GM19468 (cell line): ENCODE measurements around the gene DCAF10.
A peak's percentile ranks its signal among the peaks of the same experiment; 100 is the strongest.
"Not testable (repeated sequence)": the region's sequence is repeated elsewhere in the genome, so short reads cannot be mapped to it uniquely, and the experiment has no call there.

Source experiments
- ATAC-seq: cut with Tn5 transposase; IDR thresholded peaks from one replicate; pipeline ENCODE4 v1.9.1; 2021; ENCODE audit warnings: mild to moderate bottlenecking, moderate library complexity, moderate number of reproducible peaks; ENCODE audit not compliant: unreplicated experiment; ENCODE audit errors: extremely low read depth

The DCAF10 gene

DNA sequence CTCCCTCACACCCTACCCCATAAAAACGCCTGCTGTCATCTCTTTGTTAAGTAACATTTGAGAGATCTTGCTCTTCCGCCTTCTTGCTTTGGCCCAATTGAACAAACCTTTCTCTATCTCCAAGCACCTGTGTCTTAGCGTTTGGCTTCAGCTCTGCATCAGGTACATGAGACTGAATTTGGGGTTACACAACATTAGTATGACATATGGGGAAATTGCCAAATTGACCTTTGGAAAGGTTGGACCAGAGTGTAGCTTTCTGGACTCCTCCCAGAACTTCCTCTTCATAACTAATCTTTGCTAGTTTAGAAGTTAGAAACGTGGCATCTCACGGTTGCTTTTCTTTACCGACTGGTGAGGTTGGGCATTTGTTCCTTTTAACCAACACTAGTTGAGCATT lies 12.3 kb upstream of the DCAF10 start:
- ATAC-seq, result no peak

DNA sequence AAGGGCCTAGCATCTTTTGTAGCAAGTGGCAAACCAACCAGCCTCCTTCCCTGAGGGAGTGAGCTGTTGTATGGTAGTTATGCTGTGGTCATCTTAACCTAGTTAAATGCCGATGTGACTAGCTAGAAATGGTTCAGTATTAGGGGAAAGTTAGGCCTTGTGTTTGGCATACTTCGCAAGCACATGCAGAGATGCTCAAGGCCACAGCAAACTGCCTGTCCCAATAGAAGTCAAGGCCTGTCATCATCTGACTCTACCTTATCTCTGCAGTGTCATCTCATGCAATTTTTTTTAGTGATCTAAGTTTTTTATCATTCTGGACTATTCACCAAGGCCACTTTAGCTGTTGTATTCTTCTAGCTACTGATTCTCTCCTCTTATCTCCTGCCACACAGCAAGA lies 10.5 kb upstream of the DCAF10 start:
- no peak for ATAC-seq

DNA sequence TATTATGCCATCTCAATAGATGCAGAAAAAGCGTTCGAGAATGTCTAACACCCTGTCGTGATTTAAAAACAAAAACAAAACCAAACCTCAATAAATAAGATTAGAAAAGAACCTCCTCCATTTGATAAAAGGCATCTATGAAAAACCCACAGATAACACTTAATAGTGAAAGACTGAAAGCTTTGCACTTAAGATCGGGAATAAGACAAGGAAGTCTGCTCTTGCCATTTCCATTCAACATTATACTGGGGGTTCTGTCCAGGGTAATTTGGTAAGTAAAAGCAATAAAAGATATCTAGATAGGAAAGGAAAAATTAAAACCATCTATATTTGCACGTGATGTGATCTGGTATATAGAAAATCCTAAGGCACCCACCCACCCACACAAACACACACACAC lies 8.5 kb upstream of the DCAF10 start:
- ATAC-seq, result no peak

DNA sequence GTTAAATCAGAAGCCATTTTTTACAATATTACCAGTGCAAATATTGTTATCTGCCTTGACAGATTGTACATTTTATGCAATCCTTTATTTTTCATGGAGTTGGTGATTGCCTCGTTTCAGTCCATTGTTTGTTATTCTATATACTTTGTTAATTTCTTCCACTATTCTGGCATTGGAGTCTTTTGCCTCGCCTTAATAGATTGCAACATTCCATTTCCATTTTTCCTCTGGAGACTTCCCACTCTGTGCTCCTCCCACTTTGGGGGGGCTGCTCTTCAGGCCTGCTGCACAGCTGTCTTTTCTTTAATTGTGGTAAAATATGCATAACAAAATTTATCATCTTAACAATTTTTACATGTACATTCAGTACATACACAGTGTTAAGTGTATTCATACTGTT lies 4.4 kb upstream of the DCAF10 start:
- no peak for ATAC-seq

DNA sequence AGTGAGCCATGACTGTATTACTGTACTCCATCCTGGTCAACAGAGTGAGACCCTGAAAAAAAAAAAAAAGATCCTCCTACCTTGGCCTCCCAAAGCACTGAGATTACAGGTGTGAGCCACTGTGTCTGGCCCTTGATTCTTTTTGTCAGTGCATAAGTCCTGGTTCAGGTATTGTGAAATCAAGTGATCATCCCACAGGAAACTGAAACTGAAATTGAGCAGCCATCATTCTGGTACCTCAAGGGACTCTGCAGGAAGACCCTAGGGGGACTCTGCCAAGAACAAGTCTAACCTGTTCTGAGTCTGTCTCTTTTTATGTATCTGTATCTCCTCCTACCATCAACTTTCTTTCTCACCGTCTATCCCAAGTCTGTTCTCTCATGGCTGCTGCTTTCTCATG lies 1.9 kb upstream of the DCAF10 start:
- no peak for ATAC-seq

DNA sequence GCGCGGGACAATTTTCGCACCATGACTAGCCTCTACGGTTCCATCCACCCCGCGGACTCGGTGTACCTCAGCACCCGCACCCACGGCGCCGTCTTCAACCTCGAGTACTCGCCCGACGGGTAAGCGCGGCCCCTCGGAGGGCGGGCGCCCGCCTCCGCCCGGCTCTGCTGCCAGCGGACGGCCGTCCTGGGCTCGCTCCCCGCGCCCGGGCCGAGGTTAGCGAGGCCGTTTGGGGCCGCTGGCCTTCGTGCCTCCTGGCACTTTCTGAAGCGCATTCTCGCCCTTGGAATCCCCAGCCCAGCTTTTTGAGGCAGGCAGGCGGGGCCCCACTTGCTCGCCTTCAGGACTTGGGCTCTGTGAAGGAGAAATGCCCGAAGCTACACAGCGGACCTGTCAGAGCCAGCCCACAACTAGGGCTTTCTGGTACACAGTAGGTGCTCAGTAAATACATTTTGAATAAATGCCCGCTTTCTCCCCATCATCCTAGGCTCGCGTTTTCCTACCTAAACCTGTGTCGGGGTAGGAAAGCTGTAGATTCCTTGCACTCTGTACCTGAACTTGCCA lies 772 bp downstream of the DCAF10 start:
- ATAC-seq, result no peak

DNA sequence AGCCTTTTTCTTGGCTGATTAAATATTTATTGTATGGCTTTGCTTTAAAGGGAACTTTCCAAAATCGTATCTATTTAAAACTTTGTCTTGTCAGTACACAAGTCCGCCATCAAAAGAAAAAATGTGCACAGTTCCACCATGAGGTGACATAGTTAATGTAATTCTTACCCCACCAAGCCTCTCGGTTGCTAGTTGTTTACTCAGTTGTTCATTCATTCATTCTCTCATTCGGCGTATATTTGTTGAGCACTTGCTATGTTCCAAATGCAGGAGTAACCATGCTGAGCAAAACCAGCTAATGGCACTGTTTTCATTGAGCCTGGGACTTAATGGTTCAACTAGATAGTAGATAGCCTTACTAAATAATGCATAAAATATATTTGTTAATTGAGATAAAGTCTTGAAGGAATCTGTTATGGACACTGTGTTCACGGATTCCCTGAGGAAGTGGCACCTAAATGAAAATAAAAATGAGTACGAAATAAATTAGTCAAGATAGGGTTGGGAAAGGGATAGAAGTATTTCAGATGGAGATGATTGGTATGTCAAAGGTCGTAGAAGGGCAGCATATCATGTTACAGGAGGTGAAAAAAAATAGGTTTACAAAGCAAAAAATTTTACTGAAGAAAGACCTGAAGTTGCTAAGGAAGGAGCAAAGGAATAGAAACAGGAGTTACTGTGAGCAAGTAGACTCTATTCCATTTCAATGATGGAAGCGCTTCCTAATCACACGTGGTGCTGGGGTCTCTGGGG lies 1.5 kb downstream of the DCAF10 start:
- ATAC-seq, result no peak

DNA sequence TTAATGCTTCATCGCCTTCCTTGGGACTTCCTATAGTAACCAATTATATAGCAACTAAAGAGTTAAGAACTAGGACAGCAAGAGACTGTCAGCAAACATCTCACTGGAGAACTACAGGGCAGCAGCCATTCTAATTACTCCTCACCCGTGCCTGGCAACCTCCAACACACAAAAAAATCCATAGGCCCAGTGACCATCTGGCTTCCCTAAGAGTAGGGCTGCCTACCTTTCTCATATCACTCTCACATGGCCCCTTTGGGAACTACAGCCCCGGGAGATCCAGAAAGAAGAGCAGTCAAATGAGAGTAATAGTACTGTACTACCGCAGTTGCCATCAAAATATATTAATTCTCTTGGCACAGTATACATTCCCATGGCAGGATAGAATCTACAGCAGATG lies 5.7 kb downstream of the DCAF10 start:
- no peak for ATAC-seq

DNA sequence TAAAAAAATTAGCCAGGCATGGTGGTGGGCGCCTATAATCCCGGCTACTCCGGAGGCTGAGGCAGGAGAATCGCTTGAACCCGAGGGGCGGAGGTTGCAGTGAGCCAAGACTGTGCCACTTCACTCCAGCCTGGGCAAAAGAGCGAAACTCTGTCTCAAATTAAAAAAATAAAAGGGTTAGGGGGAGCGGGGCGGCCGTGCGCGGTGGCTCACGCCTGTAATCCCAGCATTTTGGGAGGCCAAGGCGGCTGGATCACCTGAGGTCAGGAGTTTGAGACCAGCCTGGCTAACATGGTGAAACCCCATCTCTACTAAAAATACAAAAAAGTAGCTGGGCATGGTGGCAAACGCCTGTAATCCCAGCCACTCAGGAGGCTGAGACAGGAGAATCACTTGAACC lies 9.1 kb downstream of the DCAF10 start:
- not testable (repeated sequence) for ATAC-seq

DNA sequence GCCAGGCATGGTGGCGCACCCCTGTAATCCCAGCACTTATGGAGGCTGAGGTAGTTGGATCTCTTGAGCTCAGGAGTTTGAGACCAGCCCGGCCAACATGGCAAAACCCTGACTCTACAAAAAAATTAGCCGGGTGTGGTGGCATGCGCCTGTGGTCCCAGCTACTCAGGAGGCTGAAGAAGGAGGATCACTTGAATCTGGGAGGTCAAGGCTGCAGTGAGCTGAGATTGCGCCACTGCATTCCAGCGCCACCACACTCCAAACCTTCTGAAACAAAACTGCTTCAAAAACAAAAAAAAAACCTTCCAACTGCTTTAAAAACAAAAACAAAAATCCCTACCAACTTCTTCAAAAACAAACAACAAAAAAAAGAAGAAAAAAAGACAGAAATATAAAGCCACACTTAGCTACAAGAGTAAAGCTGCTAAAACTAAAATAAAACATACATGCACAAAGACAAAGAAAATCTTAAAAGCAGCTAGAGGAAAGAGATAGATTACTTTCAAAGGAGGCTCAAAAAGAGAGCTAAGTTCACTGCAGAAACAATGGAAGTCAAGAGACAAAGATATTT lies 11.4 kb downstream of the DCAF10 start:
- ATAC-seq, result no peak

DNA sequence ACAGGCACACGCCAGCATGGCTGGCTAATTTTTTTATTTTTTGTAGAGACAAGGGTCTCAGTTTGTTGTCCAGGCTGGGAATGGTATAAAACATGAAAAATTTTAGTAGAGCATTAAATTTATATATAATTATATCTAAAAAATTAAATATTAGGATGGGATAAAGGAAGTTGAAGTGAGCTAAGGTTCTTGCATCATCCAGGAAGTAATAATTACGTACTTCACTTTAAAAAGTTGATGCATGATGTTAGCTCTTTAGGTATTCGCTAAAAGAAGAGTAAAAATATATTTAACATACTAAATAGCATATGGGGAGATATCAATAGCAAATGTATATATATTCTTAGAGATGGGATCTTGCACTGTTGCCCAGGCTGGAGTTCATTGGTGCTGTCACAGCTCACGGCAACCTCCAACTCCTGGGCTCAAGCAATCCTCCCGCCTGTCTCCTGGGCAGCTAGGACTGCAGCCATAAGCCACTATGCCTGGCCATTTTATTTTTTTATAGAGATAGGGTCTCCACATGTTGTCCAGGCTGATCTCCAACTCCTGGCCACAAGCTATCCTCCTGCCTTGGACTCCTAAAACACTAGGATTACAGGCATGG lies 12.3 kb downstream of the DCAF10 start:
- no peak for ATAC-seq

DNA sequence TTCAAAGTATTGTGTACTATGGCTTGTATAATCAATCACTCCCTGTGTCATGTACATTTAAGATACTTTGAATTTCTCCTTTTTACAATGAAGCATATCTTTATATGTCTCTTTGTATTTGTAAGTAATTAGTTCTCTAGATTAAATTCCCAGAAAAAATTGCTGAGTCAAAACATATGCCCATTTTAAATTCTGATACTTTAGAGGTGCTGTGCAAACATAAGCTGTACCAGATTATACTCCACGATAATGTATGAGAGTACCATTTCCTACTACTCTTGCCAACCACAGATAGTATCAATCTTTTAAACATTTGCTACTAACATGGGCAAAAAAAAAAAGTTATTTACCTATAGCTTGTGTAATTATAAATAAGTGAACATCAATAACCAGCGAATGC lies 18.3 kb downstream of the DCAF10 start:
- no peak for ATAC-seq

DNA sequence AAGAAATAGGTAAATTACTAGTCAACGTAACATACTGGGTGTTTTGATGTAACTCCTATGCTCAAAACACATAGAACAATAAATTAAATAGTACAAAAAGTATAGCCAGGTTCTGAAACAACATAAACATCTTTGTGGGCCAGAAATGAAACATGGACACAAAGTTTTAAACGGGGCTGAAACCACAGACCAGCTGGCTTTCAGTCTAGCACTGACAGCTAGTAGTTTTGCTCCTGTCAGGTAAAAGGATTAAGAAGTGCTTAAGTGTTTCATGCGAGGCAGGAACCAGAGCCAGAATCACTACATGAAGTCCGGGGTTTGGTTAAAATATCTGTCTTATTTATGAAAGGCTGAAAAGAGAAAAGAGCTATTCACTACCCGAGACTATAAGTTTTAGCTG lies 19.5 kb downstream of the DCAF10 start:
- ATAC-seq, result no peak

DNA sequence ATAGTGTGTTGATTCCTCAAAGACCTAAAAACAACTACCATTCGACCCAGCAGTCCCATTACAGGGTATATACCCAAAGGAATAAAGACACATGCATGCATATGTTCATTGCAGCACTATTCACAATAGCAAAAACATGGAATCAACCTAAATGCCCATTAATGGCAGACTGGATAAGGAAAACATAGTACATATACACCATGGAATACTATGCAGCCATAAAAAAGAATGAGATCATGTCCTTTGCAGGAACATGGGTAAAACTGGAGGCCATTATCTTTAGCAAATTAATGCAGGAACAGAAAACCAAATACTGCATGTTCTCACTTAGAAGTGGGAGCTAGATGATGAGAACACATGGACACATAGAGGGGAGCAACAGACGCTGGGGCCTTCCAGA lies 24.6 kb downstream of the DCAF10 start:
- not testable (repeated sequence) for ATAC-seq

DNA sequence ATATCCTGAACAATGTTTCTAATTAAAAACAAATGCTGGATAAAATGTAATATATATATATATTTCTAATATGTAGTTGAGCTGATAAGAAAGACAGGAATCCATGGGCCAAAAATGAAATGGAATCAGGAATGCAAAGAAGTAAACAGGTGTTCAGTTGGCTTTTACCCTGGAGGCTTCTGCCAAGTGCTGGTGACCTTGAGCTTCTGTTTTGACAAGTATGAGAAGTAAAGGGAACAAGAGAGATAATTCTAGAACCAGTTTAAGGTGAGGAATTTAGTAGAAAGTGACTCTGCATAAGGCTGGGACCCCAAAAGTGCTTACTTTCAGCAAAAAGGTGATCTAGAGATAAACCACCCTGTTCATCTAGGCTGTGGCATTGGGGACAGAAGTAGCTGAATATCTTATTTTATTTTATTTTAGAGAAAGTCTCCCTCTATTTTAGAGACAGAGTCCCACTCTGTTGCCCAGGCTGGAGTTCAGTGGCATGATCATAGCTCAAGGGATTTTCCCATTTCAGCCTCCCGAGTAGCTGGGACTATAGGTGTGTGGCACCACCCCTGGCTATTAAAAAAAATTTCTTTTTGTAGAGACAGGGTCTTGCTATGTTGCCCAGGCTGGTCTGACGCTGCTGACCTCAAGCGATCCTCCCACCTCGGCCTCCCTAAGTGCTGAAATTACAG lies 27.0 kb downstream of the DCAF10 start:
- ATAC-seq, result no peak

DNA sequence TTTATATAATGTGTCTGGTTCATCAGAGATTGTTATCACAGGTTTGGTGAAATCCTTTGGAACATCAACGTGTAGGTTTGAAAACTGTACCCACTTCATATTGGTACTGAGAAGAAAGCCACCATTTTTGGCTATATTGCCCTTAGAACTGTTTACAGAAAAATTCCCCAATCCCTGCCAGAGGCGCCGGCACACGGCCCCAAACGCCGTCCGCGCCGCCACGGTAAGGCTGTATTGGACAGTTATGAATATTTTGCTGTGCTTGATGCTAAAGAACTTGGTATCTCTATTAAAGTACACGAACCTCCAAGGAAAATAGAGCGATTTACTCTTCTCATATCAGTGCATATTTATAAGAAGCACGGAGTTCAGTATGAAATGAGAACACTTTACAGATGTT lies 35.2 kb downstream of the DCAF10 start:
- no peak for ATAC-seq

DNA sequence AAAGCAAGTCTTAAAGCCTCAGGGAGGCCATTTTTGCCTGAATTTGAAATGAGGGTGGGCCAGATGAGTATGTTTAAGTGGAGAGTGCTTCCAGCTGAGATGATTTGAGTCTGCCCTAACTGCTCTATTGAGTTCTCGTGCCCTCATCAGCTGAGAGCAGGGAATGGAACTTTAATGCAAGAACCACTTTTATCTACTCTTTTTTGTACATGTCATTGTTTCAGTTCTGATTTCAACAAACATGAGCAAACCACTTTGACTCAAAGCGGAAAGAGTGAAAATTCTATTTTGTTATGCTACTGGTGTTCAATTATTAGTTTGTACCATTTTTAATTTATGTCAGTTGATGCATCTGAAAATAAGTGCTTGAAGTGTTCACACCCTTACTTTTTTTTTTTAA lies 35.8 kb downstream of the DCAF10 start:
- ATAC-seq, result peak; percentile 66

DNA sequence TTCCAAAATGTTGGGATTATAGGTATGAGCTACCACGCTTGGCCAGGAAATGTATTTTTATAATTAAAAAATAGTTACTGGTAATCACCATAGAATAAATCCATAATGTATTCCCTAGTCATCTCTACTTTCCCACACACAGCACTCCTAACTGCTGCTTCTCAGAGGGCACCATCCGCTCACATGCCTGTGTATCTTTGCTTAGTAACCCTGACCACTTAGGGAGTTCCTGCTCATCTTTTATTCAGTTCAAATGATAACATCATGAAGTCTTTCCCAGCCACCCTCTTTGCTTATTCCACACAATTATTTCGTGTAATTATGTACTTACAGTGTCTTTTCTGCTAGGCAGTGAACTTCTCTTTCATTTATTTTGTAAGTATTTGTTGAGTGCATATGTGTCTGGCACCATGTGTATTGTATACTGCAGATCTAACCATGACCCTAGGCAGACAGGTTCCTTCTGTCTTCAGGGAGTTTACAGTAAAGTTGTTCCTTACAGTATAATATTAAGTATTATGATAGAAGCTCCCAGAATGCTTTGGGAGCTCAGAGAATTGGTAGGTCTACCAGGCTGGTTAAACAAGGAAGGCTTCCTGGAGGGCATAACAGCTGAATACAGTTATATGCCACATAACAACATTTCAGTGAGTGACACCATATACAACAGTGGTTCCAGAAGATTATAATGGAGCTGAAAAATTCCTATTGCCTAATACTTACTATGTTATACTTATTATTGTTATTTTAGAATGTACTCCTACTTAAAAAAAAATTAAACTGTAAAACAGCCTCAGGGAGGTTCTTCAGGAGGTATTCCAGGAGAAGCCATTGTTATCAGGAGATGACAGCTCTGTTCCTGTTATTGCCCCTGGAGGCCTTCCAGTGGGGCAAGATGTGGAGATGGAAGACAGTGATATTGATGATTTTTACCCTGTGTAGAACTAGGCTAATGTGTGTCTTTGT lies 39.2 kb downstream of the DCAF10 start:
- no peak for ATAC-seq

DNA sequence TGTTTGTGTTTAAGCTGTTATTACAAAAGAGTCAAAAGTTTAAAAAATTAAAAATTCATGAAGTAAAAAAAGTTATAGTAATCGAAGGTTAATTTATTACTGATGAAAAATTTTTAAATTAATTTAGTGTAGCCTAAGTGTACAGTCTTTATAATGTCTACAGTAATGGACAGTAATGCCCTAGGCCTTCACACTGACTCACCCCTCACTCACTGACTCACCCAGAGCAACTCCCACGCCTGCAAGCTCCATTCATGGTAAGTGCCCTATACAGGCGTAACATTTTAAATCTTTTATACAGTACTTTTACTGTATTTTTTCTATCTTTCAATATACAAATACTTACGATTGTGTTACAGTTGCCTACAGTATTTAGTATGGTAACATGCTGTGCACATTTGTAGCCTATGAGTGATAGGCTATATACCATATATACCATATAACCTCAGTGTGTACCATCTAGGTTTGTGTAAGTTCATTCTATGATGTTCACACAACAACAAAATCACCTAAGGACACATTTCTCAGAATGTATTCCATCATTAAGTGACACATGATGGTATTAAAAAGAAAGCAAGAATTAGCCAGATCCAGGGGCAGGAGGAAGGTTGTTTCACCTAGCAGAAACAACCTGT lies 40.1 kb downstream of the DCAF10 start:
- no peak for ATAC-seq
